MM.1S (cell line): ENCODE results near the gene ARID3B.

Experiments used
- CTCF ChIP-seq: fragments of 300-600 bp; sonication (generic); IDR thresholded peaks from 2 replicates; pipeline ENCODE4 v1.5.1; 2016; ENCODE audit warnings: antibody characterized with exemption, low read length, mixed read lengths
- EZH2phosphoT487 ChIP-seq: fragments of 300-600 bp; sonication (generic); IDR thresholded peaks from 2 replicates; pipeline ENCODE4 v1.6.1; 2018; ENCODE audit warnings: antibody characterized with exemption, low read length

GRCh38 chr15:74604983-74605794, 64.2 kb downstream of the ARID3B start:
- no peak for TF ChIP-seq CTCF
- no peak for TF ChIP-seq EZH2phosphoT487
